ENCODE results near the gene DNM3.

DNA sequence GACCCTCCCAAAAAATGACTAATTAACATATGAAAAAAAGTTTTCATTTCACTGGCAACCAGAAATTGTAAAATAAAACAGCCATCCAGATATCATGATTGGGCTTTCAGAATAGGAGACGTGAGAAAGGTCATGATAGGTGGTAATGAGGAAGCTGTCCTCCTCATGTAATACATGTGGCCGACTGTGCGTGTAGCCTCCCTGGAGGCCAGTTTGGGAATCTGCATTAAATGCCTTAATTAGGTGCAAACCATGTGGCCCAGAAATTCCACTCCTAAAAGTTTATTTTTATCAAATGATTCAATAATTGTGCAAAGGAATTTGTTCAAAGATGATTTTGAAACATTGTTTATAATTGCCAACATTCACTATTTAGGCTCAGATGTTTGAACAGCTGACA, 451.5 kb downstream of the DNM3 start:
- TF ChIP-seq, protein P1, sequence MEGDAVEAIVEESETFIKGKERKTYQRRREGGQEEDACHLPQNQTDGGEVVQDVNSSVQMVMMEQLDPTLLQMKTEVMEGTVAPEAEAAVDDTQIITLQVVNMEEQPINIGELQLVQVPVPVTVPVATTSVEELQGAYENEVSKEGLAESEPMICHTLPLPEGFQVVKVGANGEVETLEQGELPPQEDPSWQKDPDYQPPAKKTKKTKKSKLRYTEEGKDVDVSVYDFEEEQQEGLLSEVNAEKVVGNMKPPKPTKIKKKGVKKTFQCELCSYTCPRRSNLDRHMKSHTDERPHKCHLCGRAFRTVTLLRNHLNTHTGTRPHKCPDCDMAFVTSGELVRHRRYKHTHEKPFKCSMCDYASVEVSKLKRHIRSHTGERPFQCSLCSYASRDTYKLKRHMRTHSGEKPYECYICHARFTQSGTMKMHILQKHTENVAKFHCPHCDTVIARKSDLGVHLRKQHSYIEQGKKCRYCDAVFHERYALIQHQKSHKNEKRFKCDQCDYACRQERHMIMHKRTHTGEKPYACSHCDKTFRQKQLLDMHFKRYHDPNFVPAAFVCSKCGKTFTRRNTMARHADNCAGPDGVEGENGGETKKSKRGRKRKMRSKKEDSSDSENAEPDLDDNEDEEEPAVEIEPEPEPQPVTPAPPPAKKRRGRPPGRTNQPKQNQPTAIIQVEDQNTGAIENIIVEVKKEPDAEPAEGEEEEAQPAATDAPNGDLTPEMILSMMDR (optimal IDR thresholded peaks at IDR 0.05 in 1 of 3, IDR thresholded peaks at IDR 0.05 in 1 of 3, conservative IDR thresholded peaks at IDR 0.05 in 1 of 3; ENCODE audit: extremely low read depth in 1 of 3, insufficient read depth in 2 of 3, low read length in 3 of 3) = no peak
- TF ChIP-seq EZH2 (IDR thresholded peaks at IDR 0.05; ENCODE audit: low read length) = no peak
